NOMO-1 treated with DMSO at 0.1 percent for 48 hours (cell line): Measurements from ENCODE around the gene RPIA.
A peak's percentile ranks its signal among the peaks of the same experiment; 100 is the strongest.
"Not testable (repeated sequence)": the region's sequence is repeated elsewhere in the genome, so short reads cannot be mapped to it uniquely, and the experiment has no call there.

ENCODE experiments used
- DNase-seq: peaks from one replicate; lab custom pipeline; 2025; ENCODE audit not compliant: unreplicated experiment; lab: John Stamatoyannopoulos, UW

The RPIA gene

DNA sequence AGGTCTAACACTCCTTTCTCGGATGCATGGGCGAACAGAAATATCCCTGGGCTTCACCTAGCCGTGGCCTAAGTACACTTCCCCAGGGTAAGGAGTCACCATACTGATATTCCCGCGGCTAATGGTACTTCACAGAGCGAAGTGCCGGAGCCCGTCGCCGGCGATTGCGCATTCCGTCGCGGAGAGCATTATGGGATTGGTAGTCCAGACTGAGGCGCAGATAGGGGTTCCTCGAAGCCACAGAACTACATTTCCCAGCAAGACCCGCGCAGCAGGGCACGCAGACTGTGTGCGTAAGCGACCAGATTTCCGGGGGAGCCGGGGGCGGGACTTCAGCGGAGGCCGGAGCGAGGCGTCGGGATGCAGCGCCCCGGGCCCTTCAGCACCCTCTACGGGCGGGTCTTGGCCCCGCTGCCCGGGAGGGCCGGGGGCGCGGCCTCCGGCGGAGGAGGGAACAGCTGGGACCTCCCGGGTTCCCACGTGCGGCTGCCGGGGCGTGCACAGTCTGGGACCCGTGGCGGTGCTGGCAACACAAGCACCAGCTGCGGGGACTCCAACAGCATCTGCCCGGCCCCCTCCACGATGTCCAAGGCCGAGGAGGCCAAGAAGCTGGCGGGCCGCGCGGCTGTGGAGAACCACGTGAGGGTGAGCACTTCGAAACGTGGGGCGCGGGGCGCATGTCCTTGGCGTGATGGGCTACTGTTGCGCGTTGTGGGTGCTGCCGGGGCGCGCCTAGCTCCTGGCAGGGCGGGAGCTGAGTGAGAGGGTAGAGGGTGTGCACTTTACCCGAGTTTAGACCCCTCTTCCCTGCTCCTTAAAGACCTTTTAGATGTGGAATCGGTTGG lies at the start of gene RPIA:
Gene RPIA (plus strand): TSS at position 335 of the 845 bp plus-strand sequence. CDS start 26 bp downstream, at position 361.
- peak; percentile 99 for DNase-seq

GRCh38 chr2:88642278-88642677 lies 49.2 kb upstream of the RPIA start:
- DNase-seq = no peak

DNA sequence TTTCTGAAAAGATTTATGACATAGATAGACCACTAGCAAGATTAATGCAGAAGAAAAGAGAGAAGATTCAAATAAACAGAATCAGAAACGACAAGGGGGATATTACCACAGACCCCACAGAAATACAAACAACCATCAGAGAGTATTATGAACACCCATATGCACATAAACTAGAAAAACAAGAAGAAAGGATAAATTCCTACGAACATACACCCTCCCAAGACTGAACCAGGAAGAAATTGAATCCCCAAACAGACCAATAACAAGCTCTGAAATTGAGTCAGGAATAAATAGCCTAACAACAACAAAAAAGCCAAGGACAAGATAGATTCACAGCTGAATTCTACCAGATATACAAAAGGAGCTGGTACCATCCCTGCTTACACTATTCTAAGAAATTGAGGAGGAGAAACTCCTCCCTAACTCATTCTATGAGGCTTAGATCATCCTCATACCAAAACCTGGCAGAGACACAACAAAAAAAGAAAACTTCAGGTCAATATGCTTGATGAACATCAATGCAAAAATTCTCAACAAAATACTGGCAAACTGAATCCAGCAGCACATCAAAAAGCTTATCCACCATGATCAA lies 46.1 kb upstream of the RPIA start:
- not testable (repeated sequence) for DNase-seq

- DNase-seq = no peak
Observed at GRCh38 chr2:88651646-88652045, 39.8 kb upstream of the RPIA start.

DNA sequence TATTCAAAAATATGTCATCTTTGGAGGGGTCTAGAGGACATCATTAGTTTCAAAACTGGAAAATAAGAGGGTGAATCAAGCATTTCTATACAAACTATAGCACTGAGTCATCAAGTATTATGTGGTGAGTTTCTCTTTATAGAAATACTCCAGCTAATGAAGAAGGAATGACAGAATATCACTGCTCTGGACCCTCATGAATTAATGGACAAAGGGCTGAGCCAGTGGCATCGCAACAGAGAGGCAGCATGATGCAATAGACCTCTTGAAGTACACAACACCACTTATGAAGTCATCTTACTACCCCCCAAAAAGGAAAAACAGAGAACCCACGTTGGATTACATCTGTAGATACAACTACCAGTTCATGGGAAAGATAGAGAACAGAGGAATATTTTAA lies 36.8 kb upstream of the RPIA start:
- DNase-seq = no peak

- DNase-seq = no peak
Observed at GRCh38 chr2:88656690-88657089, 34.8 kb upstream of the RPIA start.

GRCh38 chr2:88657131-88657530 lies 34.3 kb upstream of the RPIA start:
- DNase-seq = no peak

DNA sequence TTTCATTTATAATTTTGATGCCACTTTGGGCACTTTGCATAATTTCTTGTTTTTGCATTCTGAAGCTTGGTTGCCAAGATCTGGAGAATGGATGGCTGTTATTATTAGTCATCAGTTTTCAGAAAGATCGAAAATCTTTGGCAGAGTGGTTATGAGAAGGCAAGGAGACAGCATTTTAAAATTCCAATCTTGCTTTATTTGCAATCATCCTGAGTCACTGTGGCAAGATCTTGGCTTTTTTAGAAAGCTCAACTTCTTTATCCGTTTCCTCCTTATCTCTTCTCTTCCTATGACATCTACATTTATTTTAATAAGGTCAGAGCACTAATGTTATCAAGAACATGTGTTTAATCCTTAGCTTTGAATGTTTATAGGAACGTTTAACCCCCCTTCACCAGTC lies 33.1 kb upstream of the RPIA start:
- no peak for DNase-seq

DNA sequence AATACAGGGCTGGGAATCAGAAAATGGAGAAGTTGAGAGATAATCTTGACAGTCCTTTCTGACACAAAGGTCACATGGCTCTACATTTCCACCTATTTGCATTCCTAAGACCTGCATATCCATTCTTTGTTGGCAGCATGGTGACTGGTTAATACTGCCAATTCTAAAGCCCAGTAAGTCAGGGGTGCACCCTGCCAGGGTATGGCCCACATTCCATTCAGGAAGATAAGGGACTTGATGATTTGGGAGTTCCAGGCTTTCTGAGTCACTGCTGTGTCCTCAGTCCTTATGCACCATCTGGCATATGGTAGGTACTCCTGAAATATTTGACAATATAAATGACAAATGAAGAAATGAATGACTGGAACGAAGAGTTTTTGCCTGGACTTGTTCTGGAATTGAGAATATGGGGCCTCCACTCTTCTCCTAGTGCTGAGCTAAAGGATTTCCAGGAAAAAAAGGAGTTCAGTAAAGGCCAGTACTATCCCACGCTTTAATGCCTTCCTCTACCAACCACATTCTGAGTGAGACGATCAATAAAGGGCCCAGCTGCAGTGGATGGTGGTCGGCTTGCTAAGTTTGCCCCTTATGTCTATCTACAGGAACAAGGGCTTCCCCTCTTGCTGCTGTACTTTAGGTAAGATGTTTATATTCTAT lies 32.5 kb upstream of the RPIA start:
- DNase-seq = no peak

GRCh38 chr2:88659538-88659915 lies 31.9 kb upstream of the RPIA start:
- DNase-seq = no peak

DNA sequence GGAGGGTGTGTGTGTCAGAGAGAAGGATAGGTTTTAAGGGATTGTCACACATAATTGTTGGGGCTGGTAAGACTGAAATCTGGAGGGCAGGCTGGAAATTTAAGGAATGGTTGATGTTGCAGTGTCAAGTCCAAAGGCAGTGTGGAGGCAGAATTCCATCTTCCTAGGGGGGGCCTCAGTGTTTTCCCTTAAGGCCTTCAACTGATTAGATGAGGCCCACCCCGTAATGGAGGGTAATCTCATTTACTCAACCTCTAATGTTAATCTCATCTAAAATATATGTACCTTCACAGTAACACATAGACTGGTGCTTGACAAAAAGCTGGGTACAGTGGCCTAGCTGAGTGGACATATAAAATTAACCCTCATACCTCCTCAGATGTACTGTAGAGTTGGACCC lies 30.9 kb upstream of the RPIA start:
- DNase-seq = no peak

- DNase-seq = no peak
Observed at GRCh38 chr2:88666576-88666975, 24.9 kb upstream of the RPIA start.

DNA sequence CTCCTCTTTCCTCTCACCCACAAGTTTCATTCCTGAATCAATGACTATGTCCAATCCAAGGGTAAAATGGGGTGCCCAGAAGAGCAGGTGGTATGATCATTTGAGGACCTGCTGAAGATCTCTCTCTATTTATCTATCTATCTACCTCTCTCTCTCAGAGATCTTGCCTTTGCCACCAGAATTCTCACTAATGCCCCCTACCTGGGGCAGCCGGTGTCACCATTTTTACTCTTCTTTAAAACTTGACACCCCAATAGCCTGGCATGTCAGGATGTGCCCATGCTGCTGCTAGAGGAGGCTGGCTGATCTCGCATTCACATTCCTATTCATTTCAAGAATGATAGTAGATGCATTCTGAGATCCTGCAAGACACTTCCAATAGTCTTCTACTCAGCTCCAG lies 24.3 kb upstream of the RPIA start:
- no peak for DNase-seq

DNA sequence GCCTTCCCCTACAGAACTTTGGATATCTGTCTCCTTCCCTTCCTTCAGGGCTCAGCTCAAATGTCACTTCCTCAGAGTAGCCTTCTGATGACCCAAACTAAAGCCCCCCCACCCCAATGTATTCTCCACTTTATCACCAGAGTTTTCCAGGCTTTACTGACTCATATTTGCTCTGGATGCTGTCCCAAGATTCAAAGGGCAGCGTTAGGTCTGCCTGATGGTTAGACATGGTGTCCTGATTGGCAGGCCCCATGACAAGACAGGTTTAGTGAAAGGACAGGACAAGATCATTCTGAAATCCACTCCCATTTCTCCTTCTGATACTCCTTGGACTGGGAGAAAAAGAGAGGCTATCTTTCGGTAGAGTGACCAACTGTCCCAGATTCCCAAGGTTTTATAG lies 22.6 kb upstream of the RPIA start:
- no peak for DNase-seq

GRCh38 chr2:88669482-88670214 lies 21.8 kb upstream of the RPIA start:
- DNase-seq = peak; percentile 2

- DNase-seq = peak; percentile 48
Observed at GRCh38 chr2:88671786-88672427, 19.6 kb upstream of the RPIA start.

GRCh38 chr2:88673363-88673762 lies 18.1 kb upstream of the RPIA start:
- DNase-seq = no peak

GRCh38 chr2:88680266-88680902 lies 11.1 kb upstream of the RPIA start:
- DNase-seq = peak; percentile 6

DNA sequence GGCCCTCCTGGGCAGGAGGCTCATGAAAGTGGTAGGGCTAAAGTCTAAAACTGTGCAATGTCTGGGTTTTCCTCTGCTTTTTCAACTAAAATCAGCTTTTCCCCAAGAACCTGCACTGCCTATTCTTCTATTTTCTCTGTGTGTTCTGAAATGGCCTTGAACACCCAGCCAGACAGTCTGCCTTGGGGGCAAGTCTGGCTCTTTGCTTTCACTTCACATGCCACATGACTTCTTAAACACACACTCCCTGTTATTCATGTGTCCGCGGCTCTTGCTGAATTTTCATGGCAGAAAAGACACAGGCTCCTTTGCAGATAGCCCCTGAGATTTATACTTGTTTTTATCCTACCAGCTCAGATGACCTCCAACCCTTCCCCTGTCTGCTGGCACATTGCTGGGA lies 10.6 kb upstream of the RPIA start:
- DNase-seq = no peak

DNA sequence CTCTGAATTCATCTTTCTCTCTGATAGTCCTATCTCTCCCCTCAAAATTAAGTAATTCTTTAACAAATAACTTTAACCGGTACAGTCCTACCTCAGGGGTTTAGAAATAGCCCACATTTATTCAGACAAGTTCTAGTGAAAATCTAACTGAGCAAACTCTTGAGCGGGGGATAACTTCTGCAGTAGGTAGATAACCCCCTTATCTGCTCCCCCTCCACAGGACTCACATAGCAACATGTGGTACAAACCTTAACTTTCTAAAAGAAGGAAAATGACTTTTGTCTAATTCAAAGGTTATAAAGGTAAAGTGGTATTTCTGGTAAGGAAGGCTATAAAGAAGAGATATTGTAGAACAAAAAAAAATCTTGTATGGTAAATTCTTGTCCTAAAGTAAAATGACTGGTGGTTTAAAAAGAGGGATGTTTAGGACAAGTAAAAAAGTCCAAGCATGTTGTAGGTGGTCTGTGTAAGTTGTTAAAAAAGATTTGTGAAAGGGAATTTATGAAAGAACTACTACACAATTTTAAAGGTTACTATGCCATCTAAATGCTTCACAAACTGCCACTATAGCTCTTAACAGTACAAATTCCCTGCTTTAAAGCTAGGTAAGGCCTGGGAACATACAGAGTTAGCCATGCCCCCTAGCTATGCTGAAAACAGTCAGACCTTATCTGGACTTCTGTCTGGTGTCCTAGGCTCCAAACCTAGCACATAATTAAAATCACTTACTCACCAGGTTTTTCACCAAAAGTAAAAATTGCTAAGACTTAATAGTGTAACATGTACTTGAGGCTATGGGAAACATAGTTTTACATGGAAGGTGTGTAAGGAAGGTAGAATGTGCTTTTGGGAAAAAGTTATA lies 8.1 kb upstream of the RPIA start:
- no peak for DNase-seq
